ENCODE results near the gene DNAH8. TPM values are rescaled to one million over a fixed set of nuclear protein-coding genes. Genes with fewer than 3 reads are reported as not detected.
"Not testable (repeated sequence)": the region's sequence is repeated elsewhere in the genome, so short reads cannot be mapped to it uniquely, and the experiment has no call there.

DNAH8 gene
- total RNA-seq, 4 donors from 2014 or later, result 0.22 TPM; not detected in 3

GRCh38 chr6:38794682-38795081 lies 79.6 kb downstream of the DNAH8 start:
- H3K4me3 ChIP-seq, result no peak overlapping the region
- no peaks in the 10 kb centered on the region for H3K36me3 ChIP-seq
- no peaks in the 10 kb centered on the region for H3K9me3 ChIP-seq
- TF ChIP-seq POLR2A (IDR thresholded peaks at IDR 0.05) (no peak), CTCF (IDR thresholded peaks at IDR 0.05) (no peak), EP300 (IDR thresholded peaks at IDR 0.05) (no peak)
- peaks cover 0 to 31% of the 10 kb centered on the region in 2 donors for H3K27me3 ChIP-seq
- WGBS, 2 donors, result 76 to 86% methylated on average over 3 of the region's 3 CpGs
- H3K27ac ChIP-seq, result no peak overlapping the region
- no peaks in the 10 kb centered on the region for H3K4me1 ChIP-seq
- DNase-seq (ENCODE audit: low spot score in 2 of 2), result no peak

GRCh38 chr6:38796006-38796405 lies 80.9 kb downstream of the DNAH8 start:
- no peak overlapping the region for H3K4me3 ChIP-seq
- 76 to 89% methylated on average over 3 of the region's 3 CpGs for WGBS, 2 donors
- no peak for TF ChIP-seq CTCF (IDR thresholded peaks at IDR 0.05)
- no peak for TF ChIP-seq POLR2A (IDR thresholded peaks at IDR 0.05)
- no peak for TF ChIP-seq EP300 (IDR thresholded peaks at IDR 0.05)

GRCh38 chr6:38796437-38796836 lies 81.3 kb downstream of the DNAH8 start:
- H3K27me3 ChIP-seq, result peaks cover 0 to 31% of the 10 kb centered on the region in 2 donors
- WGBS, 2 donors, result 61 to 67% methylated on average over 9 of the region's 9 CpGs
- H3K4me3 ChIP-seq; DNase-seq (ENCODE audit: low spot score in 2 of 2); H3K27ac ChIP-seq; H3K9me3 ChIP-seq; H3K36me3 ChIP-seq; H3K4me1 ChIP-seq: not testable (repeated sequence)

More at GRCh38 chr6:38796006-38796405, 80.9 kb downstream of the DNAH8 start:
- H3K27ac ChIP-seq, result no peak overlapping the region
- H3K4me1 ChIP-seq, result no peaks in the 10 kb centered on the region
- H3K9me3 ChIP-seq, result no peaks in the 10 kb centered on the region
- peaks cover 0 to 31% of the 10 kb centered on the region in 2 donors for H3K27me3 ChIP-seq
- H3K36me3 ChIP-seq, result no peaks in the 10 kb centered on the region
- no peak for DNase-seq (ENCODE audit: low spot score in 2 of 2)

- no peak for DNase-seq (ENCODE audit: low spot score in 2 of 2)
- no peaks in the 10 kb centered on the region for H3K4me1 ChIP-seq
- no peaks in the 10 kb centered on the region for H3K36me3 ChIP-seq
- no peaks in the 10 kb centered on the region for H3K9me3 ChIP-seq
- peaks cover 0 to 31% of the 10 kb centered on the region in 2 donors for H3K27me3 ChIP-seq
- no peak overlapping the region for H3K27ac ChIP-seq
- 78 to 80% methylated on average over 6 of the region's 6 CpGs for WGBS, 2 donors
- H3K4me3 ChIP-seq, result no peak overlapping the region
- TF ChIP-seq EP300 (IDR thresholded peaks at IDR 0.05), result no peak
Measured at GRCh38 chr6:38796850-38797249, 81.7 kb downstream of the DNAH8 start.

- no peak for DNase-seq (ENCODE audit: low spot score in 2 of 2)
- no peak overlapping the region for H3K27ac ChIP-seq
- TF ChIP-seq POLR2A (IDR thresholded peaks at IDR 0.05) (no peak), CTCF (IDR thresholded peaks at IDR 0.05) (no peak), EP300 (IDR thresholded peaks at IDR 0.05) (no peak)
- no peaks in the 10 kb centered on the region for H3K36me3 ChIP-seq
- H3K9me3 ChIP-seq, result no peaks in the 10 kb centered on the region
- H3K4me1 ChIP-seq, result no peaks in the 10 kb centered on the region
- H3K4me3 ChIP-seq, result no peak overlapping the region
- whole genome bisulfite sequencing, 2 donors, result 27 to 32% methylated on average over 4 of the region's 4 CpGs
- peaks cover 0 to 31% of the 10 kb centered on the region in 2 donors for H3K27me3 ChIP-seq
Measured at GRCh38 chr6:38797391-38797790, 82.3 kb downstream of the DNAH8 start.

- WGBS, 2 donors, result 44 to 70% methylated on average over 2 of the region's 2 CpGs
- DNase-seq (ENCODE audit: low spot score in 2 of 2), result no peak
- TF ChIP-seq EP300 (IDR thresholded peaks at IDR 0.05), result no peak
- no peak for TF ChIP-seq CTCF (IDR thresholded peaks at IDR 0.05)
- TF ChIP-seq POLR2A (IDR thresholded peaks at IDR 0.05), result no peak
- Histone ChIP-seq H3K27ac (no peak overlapping the region), H3K36me3 (no peaks in the 10 kb centered on the region), H3K27me3 (peaks cover 0 to 31% of the 10 kb centered on the region in 2 donors), H3K4me3 (no peak overlapping the region), H3K4me1 (no peaks in the 10 kb centered on the region), H3K9me3 (no peaks in the 10 kb centered on the region)
Measured at GRCh38 chr6:38799529-38800184, 84.5 kb downstream of the DNAH8 start.

Data from tibial nerve (tissue), 4 donors.